Mesothelial cell of epicardium (in vitro differentiated cells): Measurements from ENCODE around the gene DNAJC5G. TPM values are rescaled to one million over a fixed set of nuclear protein-coding genes. Genes with fewer than 3 reads are reported as not detected.

ENCODE experiments used
- DNase-seq, 2 experiments: peaks; one replicate each; pipeline ENCODE4 v3.0.0; 2021; ENCODE audit warnings: low spot score in 2 of 2; ENCODE audit not compliant: unreplicated experiment in 2 of 2
- H3K27ac Mint-ChIP-seq: 2 replicates; pipeline ENCODE4 v1.8.0; 2021; ENCODE audit warnings: mixed read lengths
- H3K27me3 Mint-ChIP-seq: 2 replicates; pipeline ENCODE4 v1.8.0; 2021; ENCODE audit warnings: low read depth, mixed read lengths
- H3K36me3 Mint-ChIP-seq: 2 replicates; pipeline ENCODE4 v1.8.0; 2021; ENCODE audit warnings: mixed read lengths
- H3K4me1 Mint-ChIP-seq: 2 replicates; pipeline ENCODE4 v1.8.0; 2021; ENCODE audit warnings: mixed read lengths
- H3K4me3 Mint-ChIP-seq: 2 replicates; pipeline ENCODE4 v1.8.0; 2021; ENCODE audit warnings: mild to moderate bottlenecking, moderate library complexity, mixed read lengths
- H3K9me3 Mint-ChIP-seq: 2 replicates; pipeline ENCODE4 v1.8.0; 2021; ENCODE audit warnings: mixed read lengths
- total RNA-seq: library from RNA; stranded (reverse); gene quantifications from 3 replicates; pipeline ENCODE4 v1.2.1, GENCODE V29; 2021
- TF ChIP-seq, protein P1 (sequence below): fragments of 200-600 bp; sonication (generic); IDR thresholded peaks from one replicate; pipeline ENCODE4 v1.5.0; 2021; ENCODE audit warnings: antibody characterized with exemption; ENCODE audit not compliant: unreplicated experiment

Gene DNAJC5G
- total RNA-seq, 1 donor from 2014 or later: 0.18 TPM

DNA sequence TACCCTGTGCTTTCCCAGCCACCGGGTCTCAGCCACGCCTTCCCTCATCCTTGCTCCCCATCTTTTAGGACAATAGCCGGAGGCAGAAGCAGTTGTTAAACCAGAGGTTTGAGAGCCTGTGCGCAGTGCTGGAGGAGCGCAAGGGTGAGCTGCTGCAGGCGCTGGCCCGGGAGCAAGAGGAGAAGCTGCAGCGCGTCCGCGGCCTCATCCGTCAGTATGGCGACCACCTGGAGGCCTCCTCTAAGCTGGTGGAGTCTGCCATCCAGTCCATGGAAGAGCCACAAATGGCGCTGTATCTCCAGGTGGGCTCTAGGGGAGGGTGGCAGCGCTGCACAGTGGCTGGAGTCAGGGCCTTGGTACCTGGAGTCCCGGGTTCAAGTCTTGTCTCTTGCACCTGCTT lies 30.3 kb downstream of the DNAJC5G start:
- H3K9me3 Mint-ChIP-seq: no peaks in the 10 kb centered on the region
- DNase-seq: no peak
- H3K36me3 Mint-ChIP-seq: peaks cover 11% of the 10 kb centered on the region
- no peaks in the 10 kb centered on the region for H3K4me1 Mint-ChIP-seq
- peaks cover 47% of the 10 kb centered on the region for H3K27me3 Mint-ChIP-seq
- H3K27ac Mint-ChIP-seq: no peak overlapping the region
- H3K4me3 Mint-ChIP-seq: no peak overlapping the region
- TF ChIP-seq, protein P1, sequence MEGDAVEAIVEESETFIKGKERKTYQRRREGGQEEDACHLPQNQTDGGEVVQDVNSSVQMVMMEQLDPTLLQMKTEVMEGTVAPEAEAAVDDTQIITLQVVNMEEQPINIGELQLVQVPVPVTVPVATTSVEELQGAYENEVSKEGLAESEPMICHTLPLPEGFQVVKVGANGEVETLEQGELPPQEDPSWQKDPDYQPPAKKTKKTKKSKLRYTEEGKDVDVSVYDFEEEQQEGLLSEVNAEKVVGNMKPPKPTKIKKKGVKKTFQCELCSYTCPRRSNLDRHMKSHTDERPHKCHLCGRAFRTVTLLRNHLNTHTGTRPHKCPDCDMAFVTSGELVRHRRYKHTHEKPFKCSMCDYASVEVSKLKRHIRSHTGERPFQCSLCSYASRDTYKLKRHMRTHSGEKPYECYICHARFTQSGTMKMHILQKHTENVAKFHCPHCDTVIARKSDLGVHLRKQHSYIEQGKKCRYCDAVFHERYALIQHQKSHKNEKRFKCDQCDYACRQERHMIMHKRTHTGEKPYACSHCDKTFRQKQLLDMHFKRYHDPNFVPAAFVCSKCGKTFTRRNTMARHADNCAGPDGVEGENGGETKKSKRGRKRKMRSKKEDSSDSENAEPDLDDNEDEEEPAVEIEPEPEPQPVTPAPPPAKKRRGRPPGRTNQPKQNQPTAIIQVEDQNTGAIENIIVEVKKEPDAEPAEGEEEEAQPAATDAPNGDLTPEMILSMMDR: no peak

DNA sequence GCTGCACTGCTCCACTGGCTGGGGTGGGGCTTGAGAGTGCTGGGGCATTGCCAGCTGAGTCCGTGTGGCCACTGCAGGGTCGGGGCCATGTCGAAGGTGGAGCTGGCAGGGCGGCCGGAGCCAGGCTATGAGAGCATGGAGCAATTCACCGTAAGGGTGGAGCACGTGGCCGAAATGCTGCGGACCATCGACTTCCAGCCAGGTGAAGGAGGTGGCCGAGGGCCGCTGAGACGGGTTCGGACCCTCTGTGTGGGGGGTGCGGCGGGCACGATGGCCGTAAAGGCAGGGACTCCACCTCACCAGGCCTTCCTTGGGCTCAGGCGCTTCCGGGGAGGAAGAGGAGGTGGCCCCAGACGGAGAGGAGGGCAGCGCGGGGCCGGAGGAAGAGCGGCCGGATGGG lies 30.9 kb downstream of the DNAJC5G start:
- Mint-ChIP-seq H3K36me3 (peaks cover 11% of the 10 kb centered on the region), H3K27ac (no peak overlapping the region), H3K4me1 (no peaks in the 10 kb centered on the region), H3K9me3 (no peaks in the 10 kb centered on the region), H3K27me3 (peaks cover 47% of the 10 kb centered on the region), H3K4me3 (no peak overlapping the region)
- no peak for DNase-seq
- TF ChIP-seq, protein P1: no peak

DNA sequence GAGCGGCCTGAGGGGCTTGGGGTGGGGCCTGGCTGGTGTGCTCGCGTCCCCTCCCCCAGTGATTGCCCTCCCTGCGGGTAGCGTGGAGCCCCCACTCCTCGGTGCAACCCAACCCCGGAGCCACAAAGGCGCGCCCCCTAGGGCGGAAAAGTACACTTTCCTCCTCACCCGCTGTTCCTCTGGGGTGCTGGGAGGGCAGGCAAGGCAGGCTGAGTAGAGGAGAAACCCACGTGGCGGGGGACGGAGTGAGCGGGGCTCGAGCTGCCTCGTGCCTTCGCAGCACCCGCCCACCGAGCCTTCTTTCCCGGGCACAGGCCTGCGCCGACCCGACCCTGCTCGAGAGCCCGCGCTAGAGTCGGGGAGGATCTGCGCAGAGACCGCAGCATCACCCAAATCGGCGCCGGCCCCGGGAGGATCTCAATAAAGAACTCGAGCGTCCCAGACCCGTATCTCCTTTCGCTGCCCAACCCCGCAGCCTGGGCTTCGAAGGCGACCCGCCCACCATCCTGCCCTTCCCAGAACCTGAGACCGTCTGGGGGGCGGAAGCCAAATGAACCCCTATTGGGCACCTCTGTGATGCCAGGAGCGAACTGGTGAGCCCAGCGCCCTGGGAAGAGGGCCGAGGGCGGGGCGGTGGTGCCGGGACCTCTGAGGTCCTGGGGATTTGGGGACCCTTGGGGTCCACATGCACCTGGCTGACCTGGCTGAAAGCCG lies 31.5 kb downstream of the DNAJC5G start:
- Mint-ChIP-seq H3K27ac (no peak overlapping the region), H3K4me3 (no peak overlapping the region), H3K9me3 (no peaks in the 10 kb centered on the region), H3K36me3 (peaks cover 17% of the 10 kb centered on the region), H3K4me1 (no peaks in the 10 kb centered on the region), H3K27me3 (peaks cover 47% of the 10 kb centered on the region)
- DNase-seq: no peak
- TF ChIP-seq, protein P1: no peak

DNA sequence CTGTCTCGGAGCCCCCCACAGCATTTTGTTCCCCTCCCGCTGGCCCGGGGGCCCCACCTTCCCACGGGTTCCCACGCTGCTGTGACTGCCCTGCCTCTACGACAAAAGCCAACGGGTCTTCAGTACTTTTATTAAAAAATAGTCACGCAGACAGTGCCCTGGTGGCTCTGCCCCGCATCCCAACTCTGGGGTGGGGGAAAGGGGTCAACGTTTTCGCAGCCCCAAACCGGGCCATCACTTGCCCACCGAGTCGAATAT lies 32.0 kb downstream of the DNAJC5G start:
- Mint-ChIP-seq H3K4me3 (no peak overlapping the region), H3K4me1 (no peaks in the 10 kb centered on the region), H3K36me3 (peaks cover 20% of the 10 kb centered on the region), H3K27me3 (peaks cover 47% of the 10 kb centered on the region), H3K9me3 (no peaks in the 10 kb centered on the region), H3K27ac (no peak overlapping the region)
- no peak for DNase-seq
- TF ChIP-seq, protein P1: no peak

DNA sequence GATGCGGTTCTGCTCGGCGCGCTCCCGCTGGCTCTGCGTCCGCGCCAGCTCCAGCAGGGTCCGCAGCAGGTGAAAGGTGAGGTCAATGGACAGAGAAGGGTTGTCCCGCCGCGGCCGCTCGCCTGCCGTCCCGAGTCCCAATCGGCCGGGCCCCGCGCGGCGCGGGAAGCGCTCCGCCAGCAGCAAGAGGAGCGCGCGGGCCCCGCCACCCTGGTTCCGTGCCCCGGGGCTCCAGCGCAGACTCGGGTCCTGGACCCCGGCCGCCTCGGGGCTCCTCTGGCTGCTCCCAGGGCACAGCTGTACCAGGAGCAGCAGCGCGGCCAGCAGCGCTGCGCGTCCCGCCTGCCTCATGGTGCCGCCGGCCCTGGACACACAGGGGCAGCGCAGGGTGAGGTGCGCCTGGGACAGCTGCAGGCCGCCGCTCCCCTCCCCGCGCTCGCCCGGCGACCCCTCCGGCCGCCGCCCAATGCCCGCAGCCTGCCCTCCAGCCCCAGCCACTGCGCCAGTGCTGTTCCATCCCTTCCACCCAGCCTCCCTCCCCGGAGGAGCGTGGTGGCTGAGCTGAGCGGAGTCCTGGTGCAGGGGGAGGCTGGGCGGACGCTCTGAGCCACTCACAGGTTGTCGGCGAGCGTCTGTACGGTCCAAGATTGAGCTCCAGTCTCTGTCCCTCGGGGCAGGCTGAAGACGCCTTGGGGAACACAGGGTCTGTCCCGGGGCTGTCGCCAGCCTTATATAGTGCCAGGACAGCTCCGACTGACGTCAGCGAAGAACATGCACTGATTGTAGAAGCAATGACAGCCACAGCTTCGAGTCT lies 32.5 kb downstream of the DNAJC5G start:
- Mint-ChIP-seq H3K4me3 (no peak overlapping the region), H3K27ac (no peak overlapping the region), H3K36me3 (peaks cover 20% of the 10 kb centered on the region), H3K4me1 (no peaks in the 10 kb centered on the region), H3K9me3 (no peaks in the 10 kb centered on the region), H3K27me3 (peaks cover 47% of the 10 kb centered on the region)
- TF ChIP-seq, protein P1: no peak
- DNase-seq: no peak
